HL-60/S4 treated with retinoic acid at 250 ng/mL for 4 days and 3 days (cell line): ENCODE results near the gene BAIAP3.
"Not testable (repeated sequence)": the region's sequence is repeated elsewhere in the genome, so short reads cannot be mapped to it uniquely, and the experiment has no call there.

Experiments
- in situ Hi-C: fragments of 300-500 bp; cut with MboI; formaldehyde crosslinking; loops from 2 replicates; pipeline ENCODE4 v1.7.0; 2022; ENCODE audit warnings: low sequenced_read_pairs

Gene BAIAP3

DNA sequence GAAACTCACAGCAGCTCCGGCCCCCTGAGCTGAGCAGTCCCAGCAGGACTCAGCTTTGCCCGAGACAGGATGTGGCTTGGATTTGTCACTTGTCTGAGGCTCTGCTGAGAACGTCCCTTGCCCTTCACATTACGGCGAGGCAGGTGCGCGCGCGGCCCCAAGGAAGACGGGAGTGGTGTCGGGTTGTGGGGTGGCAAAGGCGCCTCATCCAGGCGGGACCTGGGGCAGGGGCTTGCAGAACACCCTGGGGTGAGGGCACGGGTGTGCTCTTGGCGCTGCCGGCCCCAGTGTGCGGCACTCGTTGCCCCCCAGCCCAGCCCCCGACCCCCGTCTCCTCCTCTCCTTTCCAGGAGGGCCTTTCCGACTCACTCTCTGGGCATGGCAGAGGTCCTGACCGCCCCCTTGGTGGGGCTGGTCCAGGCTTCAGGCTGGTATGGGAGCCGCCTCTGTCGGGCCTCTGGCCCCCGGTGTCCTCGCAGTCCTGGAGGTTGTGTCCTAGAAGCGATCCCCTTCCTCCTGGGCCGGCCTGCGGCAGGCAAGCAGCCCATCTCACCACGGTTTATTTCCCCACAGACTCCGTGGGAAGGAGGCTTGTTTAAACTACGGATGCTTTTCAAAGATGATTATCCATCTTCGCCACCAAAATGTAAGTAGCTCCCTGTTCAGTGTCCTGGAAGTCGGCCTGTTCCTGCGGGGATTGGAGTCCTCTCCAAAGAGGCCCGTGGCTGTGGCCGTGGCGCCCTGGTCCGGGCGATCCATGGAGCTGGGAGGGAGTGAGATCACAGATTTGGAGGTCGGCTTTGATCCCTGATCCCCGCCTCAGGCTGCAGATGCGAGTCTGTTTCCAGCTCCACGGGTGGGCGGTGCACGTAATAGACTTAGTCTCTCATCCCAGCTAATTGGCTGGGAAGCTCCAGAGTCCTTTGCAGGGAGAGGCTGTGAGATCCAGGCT lies 18.1 kb upstream of the BAIAP3 start:
- in situ Hi-C loops = no loop called here

DNA sequence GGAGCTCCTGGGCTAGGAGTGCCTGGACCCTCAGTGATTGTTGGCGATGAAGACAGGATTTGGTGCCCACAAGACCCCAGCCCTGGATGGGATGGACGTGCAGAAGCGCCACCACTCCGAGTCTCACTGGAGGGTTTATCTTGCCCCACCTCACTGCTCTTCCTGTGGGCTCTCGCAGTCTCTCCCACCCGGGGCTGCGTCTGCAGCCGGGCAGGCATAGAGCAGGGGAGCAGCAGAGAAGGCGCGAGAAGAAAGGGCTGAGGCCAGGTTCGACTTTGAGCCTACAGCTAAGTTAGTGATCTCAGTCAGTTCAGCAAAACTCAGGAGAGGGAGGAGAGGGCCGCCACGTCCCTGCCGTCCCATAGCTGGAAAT lies 17.4 kb upstream of the BAIAP3 start:
- in situ Hi-C loops = no loop called here

- in situ Hi-C loops = no loop called here
Observed at GRCh38 chr16:1317479-1318267, 15.8 kb upstream of the BAIAP3 start.

DNA sequence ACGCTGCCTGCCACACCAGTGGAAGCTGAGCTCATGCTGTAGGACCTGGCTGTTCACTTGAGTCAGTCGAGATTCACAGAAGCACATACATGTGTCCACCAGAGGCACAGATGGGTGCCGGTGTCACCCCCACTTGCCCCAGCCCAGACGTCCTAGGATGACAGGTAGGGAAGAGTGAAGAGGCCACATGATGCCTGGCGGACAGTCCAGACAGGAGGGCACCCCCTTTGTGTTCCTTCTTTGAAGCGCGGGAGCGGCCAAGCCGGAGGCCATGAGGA lies 15.2 kb upstream of the BAIAP3 start:
- in situ Hi-C loops = no loop called here

- in situ Hi-C loops = no loop called here
Observed at GRCh38 chr16:1319041-1319440, 14.4 kb upstream of the BAIAP3 start.

GRCh38 chr16:1320097-1320496 lies 13.3 kb upstream of the BAIAP3 start:
- in situ Hi-C loops = no loop called here

DNA sequence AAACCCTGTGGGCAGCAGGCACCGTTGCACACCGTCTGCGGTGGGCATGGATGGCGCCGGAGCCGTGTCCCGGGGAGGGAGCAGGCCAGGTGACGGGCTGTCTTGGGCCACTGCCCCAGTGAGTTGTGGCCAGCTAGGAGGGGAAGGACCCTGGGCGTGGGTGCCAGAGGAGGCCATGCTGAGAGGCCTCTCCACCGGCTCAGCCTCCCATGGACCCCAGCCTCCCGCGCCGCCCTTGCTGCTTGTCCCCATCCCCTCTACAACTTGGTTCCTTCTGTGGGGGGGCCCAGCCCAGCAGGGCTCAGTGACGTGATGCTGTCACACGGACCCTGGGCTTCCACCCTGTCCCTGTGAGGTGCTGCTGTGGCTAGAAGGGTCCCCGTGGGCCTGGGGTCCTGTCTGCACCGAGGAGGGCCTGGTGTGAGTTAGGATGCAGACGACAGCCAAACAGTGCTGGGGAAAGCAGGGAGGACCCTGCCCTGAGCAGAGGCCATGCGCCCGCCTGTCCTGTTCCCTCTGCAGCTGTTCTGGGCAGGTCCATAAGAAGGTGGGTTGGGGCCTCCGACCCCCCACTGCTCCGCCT lies 12.7 kb upstream of the BAIAP3 start:
- in situ Hi-C loops = no loop called here

DNA sequence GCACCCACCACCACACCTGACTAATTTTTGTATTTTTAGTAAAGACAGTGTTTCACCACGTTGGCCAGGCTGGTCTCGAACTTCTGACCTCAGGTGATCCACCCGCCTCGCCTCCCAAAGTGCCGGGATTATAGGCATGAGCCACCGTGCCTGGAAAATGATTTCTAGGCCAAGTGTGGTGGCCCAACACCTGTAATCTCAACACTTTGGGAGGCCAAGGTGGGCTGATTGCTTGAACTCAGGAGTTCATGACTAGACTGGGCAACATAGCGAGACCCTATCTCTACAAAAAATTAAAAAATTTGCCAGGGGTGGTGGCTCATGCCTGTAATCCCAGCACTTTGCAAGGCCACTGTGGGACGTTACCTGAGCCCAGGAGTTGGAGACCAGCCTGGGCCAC lies 11.0 kb upstream of the BAIAP3 start:
- in situ Hi-C loops = no loop called here

DNA sequence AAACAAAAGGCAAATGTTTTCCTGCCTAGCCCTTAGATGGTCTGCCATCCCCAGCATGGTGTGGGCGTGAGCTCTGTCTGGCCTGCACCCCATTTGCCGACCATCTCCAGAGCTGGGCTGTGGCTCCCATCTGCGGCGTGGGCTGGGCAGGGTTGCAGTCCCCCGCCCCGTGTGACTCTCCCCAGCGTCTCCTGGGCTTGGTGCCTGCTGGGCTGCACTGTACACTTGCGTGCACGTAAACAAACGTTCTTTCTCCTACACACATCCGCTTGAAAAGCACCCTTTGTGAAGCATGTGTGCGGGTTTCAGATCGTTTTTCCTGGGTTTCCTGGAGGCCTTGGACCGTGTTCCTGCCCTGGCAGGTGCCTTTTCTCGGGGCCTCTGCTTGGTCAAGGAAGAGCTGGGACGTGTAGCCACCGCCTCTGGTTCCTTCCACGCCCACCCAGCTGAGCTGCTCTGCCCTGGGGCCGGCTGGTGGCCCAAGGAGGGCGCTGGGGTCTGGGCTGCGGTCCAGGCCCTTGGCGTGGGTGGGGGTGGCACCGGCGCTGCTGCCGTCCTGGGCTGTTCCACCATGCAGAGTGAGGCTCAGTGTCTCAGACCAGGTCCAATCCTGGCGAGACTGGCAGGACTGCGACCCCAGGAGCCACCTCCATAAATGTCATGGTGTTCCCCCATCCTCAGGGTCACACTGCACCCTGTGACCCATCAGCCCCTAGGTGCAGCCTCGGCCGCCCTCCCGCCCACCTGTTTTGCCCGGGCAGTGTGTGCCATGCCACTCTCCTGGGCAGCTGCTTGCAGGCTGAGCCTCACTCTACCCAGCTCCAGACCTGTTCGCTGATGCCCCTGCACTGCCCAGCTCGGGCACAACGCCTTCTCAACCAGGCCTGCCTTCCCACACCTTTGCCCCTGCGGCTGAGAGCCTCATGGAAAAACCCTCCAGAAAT lies 9.9 kb upstream of the BAIAP3 start:
- in situ Hi-C loops = no loop called here

- in situ Hi-C loops = no loop called here
Observed at GRCh38 chr16:1324286-1324826, 9.1 kb upstream of the BAIAP3 start.

DNA sequence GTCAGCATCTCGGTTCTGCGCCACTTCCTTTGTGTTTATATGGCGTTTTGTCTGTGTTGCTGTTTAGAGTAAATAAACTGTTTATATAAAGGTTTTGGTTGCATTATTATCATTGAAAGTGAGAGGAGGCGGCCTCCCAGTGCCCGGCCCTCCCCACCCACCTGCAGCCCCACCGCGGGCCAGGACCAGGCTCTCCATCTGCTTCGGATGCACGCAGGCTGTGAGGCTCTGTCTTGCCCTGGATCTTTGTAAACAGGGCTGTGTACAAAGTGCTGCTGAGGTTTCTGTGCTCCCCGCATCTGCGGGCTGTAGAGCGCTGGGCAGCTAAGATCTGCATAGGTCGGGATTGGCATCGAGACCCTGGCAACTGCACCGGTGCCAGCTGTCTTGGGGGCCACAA lies 8.2 kb upstream of the BAIAP3 start:
- in situ Hi-C loops = no loop called here

GRCh38 chr16:1325673-1326371 lies 7.6 kb upstream of the BAIAP3 start:
- in situ Hi-C loops = no loop called here

DNA sequence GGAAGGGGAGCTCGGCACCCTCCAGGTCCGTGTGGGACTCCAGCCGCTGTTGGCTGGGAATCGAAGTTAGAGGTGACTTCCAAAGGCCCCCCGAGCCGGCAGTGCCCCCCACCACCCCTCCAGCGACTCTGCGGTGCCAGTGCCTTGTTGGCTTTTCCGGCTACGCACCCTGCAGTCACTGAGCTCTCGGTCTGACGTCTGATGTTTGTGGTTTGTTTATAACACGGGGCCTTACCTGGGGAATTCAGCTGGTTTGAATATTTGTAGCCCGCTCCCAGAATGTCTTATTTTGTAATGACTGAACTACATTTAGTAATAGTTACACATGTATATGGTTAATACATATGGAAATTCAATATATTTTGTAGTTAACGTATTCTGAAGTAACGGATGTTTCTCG lies 7.1 kb upstream of the BAIAP3 start:
- in situ Hi-C loops = no loop called here

- in situ Hi-C loops = no loop called here
Observed at GRCh38 chr16:1326946-1327618, 6.4 kb upstream of the BAIAP3 start.

DNA sequence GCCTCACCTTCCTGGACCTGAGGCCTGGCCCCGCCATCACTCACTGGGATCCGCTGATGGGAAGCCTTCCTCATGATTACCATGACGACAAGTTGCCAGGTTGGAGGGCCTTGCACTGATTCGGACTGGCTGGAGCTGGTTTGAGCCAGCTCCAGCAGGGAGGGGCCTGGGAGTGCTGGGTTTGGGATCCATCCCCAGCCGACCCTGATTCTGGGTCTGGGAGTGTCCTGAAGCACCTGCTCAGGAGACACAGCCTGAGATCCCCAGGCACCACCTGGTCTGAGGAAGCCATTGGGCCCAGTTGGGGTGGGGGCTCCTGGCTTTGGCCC lies 5.9 kb upstream of the BAIAP3 start:
- in situ Hi-C loops = no loop called here

- in situ Hi-C loops = not testable (repeated sequence)
Observed at GRCh38 chr16:1328136-1328535, 5.3 kb upstream of the BAIAP3 start.

DNA sequence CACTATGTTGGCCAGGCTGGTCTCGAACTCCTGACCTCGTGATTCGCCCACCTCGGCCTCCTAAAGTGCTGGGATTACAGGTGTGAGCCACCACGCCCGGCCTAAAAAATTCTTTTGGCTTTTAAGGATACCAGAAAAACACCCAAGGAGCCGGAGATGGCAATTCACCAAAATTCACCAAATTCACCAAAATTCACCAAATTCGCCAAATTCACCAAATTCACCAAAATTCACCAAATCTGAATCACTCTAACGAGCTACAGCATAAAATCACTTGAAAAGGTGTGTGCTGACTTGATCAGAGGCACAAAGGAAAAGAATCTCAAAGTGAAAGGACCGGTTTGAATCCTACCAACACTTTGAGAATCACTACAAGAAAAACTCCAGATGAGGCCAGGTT lies 4.5 kb upstream of the BAIAP3 start:
- in situ Hi-C loops = not testable (repeated sequence)

GRCh38 chr16:1330260-1330914 lies 3.1 kb upstream of the BAIAP3 start:
- in situ Hi-C loops = no loop called here
